HuH-7.5 (cell line): ENCODE measurements around the gene SLC34A1.

Source experiments
- DNase-seq: peaks from one replicate; pipeline ENCODE4 v3.0.0; 2011; ENCODE audit warnings: low spot score

The SLC34A1 gene

GRCh38 chr5:177446200-177447065, 62.2 kb downstream of the SLC34A1 start, which contains the start of gene PRR7:
Gene PRR7, plus strand, starts transcription at chr5:177446814. Its CDS starts 8,254 bp downstream, at chr5:177455068.
- DNase-seq, result peak; percentile 96

DNA sequence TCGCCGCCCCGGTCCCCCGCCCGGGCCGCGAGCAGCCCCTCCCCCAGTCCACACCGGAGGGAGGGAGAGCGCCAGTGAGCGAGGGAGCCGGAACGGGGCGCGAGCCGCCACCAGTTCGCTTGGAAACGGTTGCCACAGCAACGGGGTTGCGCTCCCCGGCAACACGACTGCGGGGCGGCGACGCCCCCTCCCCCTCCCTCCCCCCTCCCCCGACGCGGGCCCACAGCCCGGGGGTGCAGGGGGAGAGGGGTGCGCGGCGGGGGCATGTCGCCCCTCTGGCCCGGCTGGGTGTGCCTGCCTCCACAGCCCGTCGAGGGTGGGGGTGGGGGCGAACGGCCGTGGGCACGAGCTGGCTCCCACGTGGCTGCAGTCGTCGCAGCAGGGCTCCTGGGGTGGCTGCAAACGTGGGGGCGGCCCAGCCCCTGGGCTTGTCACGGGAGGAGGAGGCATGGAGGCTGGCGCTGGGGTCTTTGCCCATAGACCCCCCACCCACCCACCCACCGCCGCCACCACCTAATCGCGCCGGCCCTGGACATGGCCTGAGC, 62.9 kb downstream of the SLC34A1 start:
- peak; percentile 74 for DNase-seq

DNA sequence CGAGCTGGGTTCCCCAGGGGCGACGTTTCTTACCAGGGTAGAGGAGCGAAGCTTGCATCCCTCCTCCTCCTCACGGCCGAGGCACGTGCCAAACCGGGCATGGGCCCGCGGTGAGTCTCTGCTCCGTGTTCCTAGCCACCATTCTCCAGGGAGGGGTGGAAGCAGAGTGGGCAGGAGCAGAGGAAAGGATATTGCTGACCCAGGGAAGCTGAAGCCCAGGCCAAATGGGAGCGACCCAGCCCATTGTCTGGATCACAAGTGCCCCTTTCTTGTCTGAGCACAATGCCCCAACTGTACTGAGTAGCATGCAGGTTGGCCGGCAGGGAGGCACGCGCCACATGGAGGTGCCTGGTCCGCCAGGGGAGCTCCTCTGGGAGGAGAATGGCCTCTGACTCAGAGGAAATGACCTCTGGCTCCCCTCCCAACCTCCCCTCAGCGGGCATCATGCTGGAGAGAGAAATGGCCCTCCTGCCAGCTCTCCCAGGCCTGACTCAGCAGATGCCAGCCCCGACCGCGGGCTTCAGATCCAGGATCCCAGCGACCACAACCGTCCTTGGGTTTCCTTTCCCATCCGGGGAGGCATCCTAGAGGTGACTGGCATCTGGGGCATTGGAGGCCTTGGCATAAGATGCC, 63.5 kb downstream of the SLC34A1 start:
- no peak for DNase-seq
